ENCODE data around the gene TTC3.
"Not testable (repeated sequence)": the region's sequence is repeated elsewhere in the genome, so short reads cannot be mapped to it uniquely, and the experiment has no call there.

TTC3 gene

GRCh38 chr21:37106998-37107397 lies 33.9 kb downstream of the TTC3 start:
- TF ChIP-seq, protein P1, sequence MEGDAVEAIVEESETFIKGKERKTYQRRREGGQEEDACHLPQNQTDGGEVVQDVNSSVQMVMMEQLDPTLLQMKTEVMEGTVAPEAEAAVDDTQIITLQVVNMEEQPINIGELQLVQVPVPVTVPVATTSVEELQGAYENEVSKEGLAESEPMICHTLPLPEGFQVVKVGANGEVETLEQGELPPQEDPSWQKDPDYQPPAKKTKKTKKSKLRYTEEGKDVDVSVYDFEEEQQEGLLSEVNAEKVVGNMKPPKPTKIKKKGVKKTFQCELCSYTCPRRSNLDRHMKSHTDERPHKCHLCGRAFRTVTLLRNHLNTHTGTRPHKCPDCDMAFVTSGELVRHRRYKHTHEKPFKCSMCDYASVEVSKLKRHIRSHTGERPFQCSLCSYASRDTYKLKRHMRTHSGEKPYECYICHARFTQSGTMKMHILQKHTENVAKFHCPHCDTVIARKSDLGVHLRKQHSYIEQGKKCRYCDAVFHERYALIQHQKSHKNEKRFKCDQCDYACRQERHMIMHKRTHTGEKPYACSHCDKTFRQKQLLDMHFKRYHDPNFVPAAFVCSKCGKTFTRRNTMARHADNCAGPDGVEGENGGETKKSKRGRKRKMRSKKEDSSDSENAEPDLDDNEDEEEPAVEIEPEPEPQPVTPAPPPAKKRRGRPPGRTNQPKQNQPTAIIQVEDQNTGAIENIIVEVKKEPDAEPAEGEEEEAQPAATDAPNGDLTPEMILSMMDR (IDR thresholded peaks at IDR 0.05; ENCODE audit: low read depth, low read length): no peak
- Histone ChIP-seq H3K4me1 (no peaks in the 10 kb centered on the region), H3K4me3 (ENCODE audit: low read depth, low read length) (no peak overlapping the region), H3K27me3 (no peaks in the 10 kb centered on the region), H3K9me3 (peaks cover 9% of the 10 kb centered on the region; the same call in 1 of the 2 replicates), H3K36me3 (peaks cover 16% of the 10 kb centered on the region)
- DNase-seq: no peak

- not testable (repeated sequence) for DNase-seq; H3K9me3 ChIP-seq; H3K4me3 ChIP-seq (ENCODE audit: low read depth, low read length); H3K27me3 ChIP-seq; H3K4me1 ChIP-seq
- H3K36me3 ChIP-seq: peaks cover 16% of the 10 kb centered on the region
Observed at GRCh38 chr21:37111029-37111428, 38.0 kb downstream of the TTC3 start.

DNA sequence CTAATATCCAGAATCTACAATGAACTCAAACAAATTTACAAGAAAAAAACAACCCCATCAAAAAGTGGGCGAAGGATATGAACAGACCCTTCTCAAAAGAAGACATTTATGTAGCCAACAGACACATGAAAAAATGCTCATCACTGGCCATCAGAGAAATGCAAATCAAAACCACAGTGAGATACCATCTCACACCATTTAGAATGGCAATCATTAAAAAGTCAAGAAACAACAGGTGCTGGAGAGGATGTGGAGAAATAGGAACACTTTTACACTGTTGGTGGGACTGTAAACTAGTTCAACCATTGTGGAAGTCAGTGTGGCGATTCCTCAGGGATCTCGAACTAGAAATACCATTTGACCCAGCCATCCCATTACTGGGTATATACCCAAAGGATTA lies 41.2 kb downstream of the TTC3 start:
- not testable (repeated sequence) for H3K27me3 ChIP-seq; DNase-seq; H3K4me3 ChIP-seq (ENCODE audit: low read depth, low read length); H3K36me3 ChIP-seq; H3K4me1 ChIP-seq; H3K9me3 ChIP-seq

GRCh38 chr21:37116459-37116858 lies 43.4 kb downstream of the TTC3 start:
- not testable (repeated sequence) for H3K4me1 ChIP-seq

GRCh38 chr21:37117204-37117603 lies 44.1 kb downstream of the TTC3 start:
- TF ChIP-seq, protein P1 (IDR thresholded peaks at IDR 0.05; ENCODE audit: low read depth, low read length): no peak
- no peaks in the 10 kb centered on the region for H3K9me3 ChIP-seq

More at GRCh38 chr21:37116459-37116858, 43.4 kb downstream of the TTC3 start:
- H3K36me3 ChIP-seq: peaks cover 12% of the 10 kb centered on the region; the same call in 1 of the 2 replicates
- not testable (repeated sequence) for DNase-seq; H3K4me3 ChIP-seq (ENCODE audit: low read depth, low read length); H3K27me3 ChIP-seq; H3K9me3 ChIP-seq

DNA sequence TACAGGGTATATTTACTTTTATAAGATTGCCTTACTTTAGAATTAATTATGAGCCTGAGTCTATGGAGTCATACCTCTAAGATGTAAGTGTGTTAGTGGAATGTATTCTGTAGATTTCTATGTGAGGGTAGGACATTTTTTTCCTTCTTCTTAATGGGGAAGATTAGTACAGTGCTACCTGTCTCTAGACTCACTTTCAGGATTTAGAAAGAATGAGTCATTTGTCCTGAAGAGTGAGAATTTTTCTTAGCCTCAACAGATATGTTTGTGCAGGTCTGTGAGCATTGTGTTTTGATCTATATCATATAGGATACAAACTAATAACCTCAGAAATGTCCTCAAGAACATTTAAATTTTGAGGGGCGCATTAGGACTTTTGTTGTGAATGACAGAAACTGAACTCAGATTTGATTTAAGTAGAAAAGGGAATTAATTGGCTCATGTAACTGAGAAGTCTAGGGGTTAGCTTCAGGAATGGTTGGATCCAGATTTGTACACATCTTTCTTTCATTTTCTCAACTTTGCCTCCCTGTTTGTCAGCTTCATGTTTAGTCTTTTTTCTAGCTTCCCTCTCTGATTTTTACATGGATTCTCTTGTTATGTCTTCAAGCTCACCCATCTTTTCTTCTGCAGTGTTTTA lies 45.3 kb downstream of the TTC3 start:
- Histone ChIP-seq H3K9me3 (no peaks in the 10 kb centered on the region), H3K27me3 (no peaks in the 10 kb centered on the region), H3K4me3 (ENCODE audit: low read depth, low read length) (no peak overlapping the region), H3K36me3 (peaks cover 20% of the 10 kb centered on the region), H3K4me1 (no peaks in the 10 kb centered on the region)
- no peak for DNase-seq
- TF ChIP-seq, protein P1 (IDR thresholded peaks at IDR 0.05; ENCODE audit: low read depth, low read length): no peak

More at GRCh38 chr21:37117204-37117603, 44.1 kb downstream of the TTC3 start:
- Histone ChIP-seq H3K4me3 (ENCODE audit: low read depth, low read length) (no peak overlapping the region), H3K27me3 (no peaks in the 10 kb centered on the region), H3K36me3 (peaks cover 12% of the 10 kb centered on the region; the same call in 1 of the 2 replicates), H3K4me1 (no peaks in the 10 kb centered on the region)
- no peak for DNase-seq

DNA sequence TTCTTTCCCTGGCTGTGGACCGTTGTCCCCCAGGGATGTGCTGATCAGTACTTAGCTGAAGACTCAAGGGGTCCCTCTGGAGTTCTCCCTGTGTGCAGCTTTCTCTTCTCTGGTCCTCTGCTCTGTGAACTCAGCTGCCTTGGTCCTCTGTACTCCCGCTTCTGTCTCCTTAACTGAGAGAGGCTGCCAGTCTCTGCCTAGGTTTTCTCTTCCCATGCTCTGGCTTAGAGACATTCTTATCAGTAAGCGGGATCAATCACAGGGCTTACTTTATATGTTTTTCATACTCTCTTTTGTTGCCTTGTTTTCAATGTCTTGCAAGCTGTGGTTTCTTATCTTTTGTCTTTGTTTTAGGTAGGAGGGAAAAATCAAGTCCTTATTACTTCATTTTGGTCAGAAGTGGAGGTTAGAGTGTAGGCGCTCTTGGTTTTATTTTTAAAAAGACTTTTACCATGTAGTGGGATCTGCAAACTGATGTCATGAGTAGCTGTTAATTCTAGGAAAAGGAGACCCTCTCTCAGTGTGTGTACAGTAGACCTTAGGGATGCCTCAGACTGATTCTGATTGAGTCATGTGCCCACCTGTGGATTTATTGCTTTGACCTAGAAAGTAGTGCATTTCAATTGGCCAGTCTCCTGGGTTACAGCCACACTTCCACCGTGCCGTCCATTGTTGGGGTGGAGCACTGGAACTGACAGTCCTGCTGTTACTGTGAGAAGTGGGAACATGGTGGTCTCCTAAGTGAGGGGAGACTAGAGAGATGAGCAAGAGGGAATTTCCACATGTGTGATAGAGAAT lies 46.6 kb downstream of the TTC3 start:
- Histone ChIP-seq H3K9me3 (no peaks in the 10 kb centered on the region), H3K4me3 (ENCODE audit: low read depth, low read length) (no peak overlapping the region), H3K27me3 (no peaks in the 10 kb centered on the region), H3K4me1 (no peaks in the 10 kb centered on the region), H3K36me3 (peaks cover 20% of the 10 kb centered on the region)
- TF ChIP-seq, protein P1 (IDR thresholded peaks at IDR 0.05; ENCODE audit: low read depth, low read length): peak; percentile 30; the same call in 1 of the 2 replicates
- no peak for DNase-seq

Measured in BE2C (cell line).